HG03025 (cell line): ENCODE results near the gene TOR1AIP1.

Source experiments
- ATAC-seq: cut with Tn5 transposase; IDR thresholded peaks from one replicate; pipeline ENCODE4 v1.9.1; 2021; ENCODE audit warnings: mild to moderate bottlenecking, moderate library complexity; ENCODE audit not compliant: unreplicated experiment, low FRiP score

Gene TOR1AIP1

DNA sequence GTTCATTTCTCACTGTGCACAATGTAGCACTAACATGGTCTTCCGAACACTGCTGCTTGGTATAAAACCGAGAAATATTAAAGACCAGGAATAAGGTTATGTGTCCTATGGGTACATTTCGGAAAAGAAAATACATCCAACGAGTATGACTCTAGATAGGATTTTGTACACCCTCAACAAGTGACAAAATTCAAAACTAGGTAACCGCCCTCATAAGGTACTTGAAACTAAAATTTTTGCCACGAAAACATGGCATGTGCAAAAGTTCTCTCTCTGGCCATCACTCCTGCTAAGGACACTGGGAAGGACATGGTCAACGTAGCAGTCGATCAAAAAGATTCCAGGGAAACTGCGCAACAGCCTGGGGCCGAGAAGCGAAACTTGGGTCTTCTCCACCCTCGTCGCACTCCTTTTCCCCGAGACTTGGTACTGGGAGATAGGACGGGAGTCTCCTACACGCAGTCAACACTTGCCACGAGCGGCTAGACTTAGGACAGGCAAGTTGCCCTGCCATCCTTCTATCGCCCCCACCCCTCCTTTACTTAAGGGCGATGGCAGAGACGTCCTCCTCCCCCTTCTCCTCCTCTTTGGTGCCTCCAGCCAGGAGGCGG is 338 bp upstream of the TOR1AIP1 start:
- no peak for ATAC-seq

DNA sequence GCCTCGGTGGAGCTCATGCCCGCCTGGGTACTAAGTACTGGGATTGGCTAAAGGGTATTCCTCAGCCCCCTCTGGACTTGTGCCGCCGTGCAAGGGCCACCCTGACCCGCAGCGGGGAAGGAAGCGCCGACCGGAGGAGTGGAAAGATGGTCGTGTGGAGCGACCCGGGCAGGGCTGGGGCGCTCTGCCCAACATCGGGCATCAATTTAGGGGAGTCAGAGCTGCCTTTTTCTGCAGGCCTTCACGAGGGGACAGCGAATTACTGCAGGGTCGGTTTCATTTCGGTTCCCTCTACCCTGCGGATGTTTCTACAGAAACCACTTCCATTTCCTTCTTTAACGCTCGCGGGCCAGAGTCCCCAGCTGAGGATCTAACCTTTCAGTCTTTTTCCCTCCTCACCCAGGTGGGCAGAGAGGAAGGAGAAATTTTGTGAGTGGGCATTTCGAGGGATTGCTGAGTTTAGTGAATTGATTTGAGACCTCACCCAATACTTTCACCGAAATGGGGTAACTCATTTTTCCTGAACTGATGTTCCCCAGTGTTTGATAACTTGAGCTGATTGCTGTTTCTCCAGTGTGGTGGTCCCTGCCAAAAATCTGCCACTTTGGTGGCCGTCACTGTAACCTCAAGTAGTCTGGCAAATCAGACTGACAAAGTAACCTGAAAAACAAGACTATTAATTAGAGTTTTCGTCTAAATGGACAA is 1.1 kb downstream of the TOR1AIP1 start:
- ATAC-seq: peak; percentile 11

DNA sequence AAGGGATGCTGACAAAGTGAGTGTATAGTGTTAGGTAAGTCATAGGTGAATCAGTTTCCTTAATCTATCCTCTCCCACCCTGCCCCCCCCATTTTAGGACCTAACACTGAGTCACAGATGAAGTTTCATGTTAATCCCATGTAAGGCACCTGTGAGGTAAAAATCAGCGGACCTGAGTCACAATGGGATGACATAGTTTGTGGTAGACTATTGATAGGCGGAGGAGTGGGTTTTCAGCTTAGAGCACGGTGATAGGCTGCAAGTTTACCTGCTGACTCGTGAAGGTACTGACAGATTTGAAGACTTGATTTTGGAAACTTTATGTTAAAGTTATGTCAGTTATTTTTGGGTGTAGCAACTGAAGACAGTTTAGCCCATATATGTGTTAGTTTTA is 1.7 kb downstream of the TOR1AIP1 start:
- no peak for ATAC-seq

DNA sequence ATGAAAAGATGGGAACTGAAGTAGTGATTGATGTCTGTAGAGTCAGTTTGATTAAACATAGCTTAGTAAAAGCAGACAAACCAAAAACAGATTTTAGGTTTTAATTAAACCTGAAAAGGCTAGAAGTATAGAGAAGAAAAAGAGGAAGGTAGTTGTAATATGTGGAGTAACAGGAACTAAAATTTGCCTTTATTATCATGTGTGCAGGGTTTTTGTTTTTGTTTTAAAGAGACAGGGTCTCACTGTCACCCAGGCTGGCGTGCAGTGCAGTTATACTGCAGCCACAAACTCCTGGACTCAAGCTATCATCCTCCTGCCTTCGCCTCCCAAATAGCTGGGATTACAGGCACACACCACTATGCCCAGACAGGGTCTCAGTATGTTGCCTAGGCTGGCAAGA is 6.0 kb downstream of the TOR1AIP1 start:
- no peak for ATAC-seq

DNA sequence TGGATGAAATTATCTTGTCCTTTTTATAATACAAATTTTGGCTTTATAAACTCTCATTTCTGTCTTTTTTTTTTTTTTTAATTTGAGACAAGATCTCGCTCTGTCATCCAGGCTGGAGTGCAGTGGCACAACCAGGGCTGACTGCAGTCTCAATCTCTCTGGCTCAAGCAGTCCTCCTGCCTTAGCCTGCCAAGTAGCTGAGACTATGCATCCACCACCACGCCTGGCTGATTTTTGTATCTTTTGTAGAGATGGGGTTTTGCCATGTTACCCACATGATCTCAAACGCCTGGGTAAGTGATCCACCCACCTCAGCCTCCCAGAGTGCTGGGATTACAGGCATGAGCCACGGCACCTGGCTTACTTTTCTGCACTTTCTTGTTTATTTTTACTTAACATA is 7.5 kb downstream of the TOR1AIP1 start:
- ATAC-seq: no peak

DNA sequence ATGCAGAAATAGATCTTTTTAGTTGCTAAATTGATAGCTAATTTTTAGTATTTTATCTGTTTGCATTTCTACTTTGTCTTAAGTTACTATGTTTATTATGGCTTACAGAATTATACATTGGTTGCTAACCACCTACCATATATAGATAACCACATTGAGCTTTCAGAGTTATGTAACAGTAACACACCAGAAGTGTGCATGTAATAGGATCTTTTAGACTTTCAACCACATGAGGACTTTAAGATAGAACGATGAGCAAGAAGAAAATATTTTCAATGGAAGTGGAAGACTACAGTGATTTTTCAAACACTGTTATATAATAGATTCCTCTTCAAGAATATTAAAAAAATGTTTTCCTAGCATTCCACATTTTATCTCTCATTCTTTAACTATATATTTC is 28.8 kb downstream of the TOR1AIP1 start:
- no peak for ATAC-seq

DNA sequence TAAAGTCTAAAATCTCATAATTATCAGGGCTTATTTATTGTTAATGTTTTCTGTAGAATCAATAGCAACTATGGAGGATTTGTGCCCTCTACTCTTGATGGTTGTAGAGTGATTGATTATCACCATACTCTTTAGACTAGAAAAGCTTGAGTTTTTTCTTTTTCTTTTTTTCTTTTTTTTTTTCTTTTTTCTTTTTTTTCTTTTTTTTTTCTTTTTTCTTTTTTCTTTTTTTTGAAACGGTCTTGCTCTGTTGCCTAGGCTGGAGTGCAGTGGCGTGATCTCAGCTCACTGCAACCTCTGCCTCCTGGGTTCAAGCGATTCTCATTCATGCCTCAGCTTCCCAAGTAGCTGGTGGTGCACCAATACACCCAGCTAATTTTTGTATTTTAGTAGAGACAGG is 29.7 kb downstream of the TOR1AIP1 start:
- ATAC-seq: no peak

DNA sequence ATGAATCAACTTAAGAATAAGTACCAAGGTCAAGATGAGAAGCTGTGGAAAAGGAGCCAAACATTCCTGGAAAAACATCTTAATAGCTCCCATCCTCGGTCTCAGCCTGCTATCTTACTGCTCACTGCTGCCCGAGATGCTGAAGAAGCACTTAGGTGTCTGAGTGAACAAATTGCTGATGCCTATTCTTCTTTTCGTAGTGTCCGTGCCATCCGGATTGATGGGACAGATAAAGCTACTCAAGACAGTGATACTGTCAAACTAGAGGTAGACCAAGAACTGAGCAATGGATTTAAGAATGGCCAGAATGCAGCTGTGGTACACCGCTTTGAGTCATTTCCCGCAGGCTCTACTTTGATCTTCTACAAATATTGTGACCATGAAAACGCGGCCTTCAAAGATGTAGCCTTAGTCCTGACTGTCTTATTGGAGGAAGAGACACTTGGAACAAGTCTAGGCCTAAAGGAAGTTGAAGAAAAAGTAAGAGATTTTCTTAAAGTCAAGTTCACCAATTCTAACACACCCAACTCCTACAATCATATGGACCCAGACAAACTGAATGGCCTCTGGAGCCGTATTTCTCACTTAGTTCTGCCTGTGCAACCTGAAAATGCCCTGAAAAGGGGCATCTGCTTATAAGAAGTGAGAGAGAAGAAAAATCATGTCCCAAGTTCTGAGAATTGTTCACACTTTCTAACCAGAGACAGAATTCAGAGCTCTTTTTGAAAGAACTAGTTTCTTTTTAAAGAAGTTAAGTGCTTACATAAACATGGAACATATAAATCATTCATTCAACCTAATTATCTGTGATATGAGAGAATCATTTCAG is 35.7 kb downstream of the TOR1AIP1 start:
- no peak for ATAC-seq

DNA sequence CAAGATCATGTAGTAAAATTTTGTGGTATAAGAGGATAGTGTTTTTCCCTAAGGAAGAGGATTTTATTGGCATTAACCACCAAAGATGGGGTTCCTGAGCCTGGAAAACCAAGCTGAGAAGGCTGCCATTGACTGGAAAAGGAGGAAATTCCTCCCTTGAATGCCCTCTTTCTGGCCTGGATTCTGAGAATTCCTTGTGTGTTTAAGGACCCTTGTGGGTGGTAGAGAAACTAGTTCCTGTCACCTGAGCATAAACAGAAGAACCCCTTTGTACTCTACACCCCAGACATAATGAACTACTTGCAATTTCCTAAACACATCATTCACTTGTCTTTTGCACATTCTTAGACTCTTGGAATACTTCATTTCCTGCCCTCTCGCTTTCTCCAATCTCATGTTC is 39.4 kb downstream of the TOR1AIP1 start:
- no peak for ATAC-seq

DNA sequence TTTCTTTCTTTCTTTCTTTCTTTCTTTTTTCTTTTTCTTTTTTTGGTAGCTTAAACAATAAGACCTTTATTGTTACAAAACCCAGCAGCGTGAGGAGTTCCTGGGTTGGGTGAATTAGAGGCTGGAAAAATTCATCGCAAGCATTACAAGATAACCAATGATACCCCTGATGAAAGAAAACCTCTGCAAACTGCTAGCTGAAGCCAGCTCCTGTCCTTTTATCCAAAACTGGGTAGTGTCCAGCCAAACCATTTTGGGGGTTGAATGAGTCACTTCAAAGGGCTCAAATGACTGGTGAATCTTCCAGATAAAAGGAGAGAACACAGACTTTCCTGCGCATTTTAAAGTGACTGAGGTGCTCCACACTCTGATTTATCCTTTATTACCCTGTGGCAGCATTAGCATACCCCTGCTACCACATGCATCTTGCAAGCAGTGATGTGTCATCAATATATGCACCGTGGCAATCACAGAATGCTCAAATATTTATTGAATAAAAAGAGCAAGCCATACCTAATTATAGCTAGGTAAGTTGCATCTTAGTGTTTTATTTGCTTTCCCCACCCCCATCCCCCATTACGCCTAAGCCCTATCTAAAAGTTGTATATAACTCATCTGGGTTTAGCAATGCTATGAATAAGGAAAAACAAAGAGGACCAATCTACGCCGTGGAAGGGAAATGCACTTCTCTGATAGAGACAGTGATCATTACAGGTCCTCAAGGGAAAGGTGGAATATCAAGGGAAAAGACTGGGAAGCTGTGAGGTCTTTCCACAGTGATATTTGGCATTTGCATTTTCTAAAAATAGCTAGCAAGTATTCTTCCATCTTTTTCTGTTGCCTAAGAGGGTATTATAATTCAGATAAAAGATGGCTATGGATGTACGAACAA is 40.1 kb downstream of the TOR1AIP1 start:
- no peak for ATAC-seq

DNA sequence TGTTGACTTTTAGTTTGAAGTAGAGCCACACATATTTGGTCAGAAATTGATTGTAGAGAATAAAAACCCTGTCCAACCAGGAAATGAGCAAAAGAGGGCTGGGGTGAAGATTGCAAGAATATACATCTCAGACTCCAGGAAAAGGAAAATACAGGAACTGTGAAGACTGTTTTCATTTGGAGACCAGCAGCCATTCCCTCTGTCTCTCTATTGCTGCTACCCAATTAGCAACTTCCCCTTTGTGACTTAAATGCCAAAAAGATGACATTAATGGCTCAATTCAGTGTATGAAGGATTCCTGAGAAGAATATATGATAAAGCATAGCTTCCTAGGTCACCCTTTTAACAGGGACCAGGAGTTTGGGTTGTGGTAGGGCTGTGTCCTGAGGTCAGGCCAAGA is 40.9 kb downstream of the TOR1AIP1 start:
- ATAC-seq: no peak

DNA sequence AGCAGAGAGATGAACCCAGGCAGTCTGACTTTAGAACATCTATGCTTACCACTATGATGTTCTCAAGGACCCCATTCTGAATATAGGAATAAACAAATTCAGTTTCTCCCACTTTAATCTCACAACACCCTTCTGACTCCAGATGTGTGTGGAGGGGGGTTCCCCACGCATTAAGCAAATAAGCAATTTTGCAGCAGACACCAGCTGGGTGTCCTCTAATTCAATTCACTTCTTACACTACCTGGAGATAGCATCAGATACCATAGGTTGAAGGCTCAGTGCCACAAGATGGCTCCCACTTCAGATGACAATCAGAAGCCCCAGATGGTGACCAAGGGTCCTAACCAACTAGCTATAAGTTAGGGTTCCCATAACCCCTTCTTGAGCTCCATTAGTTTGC is 42.2 kb downstream of the TOR1AIP1 start:
- ATAC-seq: no peak

DNA sequence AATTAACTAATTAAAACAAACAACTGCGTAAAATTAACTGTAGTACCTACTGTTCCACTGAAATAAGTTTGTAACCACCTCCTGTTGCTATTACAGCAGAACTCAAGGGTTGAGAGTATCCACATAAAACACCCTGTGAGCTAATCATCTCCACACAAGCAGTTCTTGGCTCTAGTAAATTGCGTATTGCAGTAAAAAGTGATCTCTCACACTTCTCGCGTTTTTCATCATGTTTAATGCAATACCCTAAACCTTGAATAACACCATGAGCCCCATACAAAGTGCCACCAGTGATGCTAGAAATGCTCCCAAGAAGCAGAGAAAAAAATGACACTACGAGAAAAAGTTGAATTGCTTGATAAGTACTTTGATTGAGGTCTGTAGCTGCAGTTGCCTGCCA is 43.2 kb downstream of the TOR1AIP1 start:
- ATAC-seq: no peak

DNA sequence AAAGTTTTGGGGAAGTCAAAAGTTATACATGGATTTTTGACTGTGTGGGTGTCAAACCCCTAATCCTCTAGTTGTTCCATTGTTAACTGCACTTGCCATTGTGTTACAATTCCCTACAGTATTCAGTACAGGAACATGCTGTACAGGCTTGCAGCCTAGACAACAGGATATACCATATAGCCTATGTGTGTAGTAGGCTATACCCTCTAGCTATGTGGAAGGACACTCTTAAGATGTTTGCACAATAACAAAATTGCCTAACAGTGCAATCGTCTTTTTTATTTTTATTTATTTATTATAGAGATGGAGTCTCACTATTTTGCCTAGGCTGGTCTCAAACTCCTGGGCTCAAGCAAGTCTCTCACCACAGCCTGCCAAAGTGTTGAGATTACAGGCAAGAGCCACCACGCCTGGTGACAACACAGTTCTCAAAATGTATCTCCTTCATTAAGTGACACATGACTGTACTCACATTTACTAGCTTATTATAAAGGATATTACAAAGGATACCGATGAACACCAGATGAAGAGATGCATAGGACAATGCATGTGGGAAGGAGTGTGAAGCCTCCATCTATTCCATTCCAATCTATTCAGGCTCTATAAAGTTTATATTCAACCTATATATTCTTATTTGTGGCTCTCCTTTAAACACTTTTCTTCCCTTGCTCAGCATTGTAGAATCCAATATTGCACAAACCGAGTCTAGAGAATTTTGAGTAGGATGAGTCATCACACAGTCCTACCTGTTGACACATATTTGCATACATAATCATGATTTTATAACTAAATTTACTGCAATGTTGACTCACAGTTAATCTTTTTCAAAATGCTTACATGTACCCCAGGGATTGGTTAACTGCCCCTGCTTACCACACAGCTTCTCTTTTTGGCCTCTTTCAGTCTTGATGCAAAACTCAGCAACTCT is 44.1 kb downstream of the TOR1AIP1 start:
- ATAC-seq: no peak

DNA sequence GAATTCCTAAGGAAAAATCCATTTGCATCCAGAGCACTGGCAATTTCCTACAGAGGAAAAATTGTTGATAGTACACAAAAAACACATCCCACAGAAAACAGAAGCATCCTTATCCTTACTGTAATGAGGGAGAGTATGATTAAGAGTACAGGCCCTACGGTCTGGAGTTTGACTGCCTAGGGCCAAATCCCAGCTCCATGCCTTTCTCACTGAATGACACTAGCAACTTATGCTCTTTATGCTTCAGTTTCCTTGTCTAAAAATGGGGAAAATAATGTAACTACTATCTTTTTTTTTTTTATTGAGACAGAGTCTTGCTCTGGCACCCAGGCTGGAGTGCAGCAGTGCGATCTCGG is 44.7 kb downstream of the TOR1AIP1 start:
- no peak for ATAC-seq

DNA sequence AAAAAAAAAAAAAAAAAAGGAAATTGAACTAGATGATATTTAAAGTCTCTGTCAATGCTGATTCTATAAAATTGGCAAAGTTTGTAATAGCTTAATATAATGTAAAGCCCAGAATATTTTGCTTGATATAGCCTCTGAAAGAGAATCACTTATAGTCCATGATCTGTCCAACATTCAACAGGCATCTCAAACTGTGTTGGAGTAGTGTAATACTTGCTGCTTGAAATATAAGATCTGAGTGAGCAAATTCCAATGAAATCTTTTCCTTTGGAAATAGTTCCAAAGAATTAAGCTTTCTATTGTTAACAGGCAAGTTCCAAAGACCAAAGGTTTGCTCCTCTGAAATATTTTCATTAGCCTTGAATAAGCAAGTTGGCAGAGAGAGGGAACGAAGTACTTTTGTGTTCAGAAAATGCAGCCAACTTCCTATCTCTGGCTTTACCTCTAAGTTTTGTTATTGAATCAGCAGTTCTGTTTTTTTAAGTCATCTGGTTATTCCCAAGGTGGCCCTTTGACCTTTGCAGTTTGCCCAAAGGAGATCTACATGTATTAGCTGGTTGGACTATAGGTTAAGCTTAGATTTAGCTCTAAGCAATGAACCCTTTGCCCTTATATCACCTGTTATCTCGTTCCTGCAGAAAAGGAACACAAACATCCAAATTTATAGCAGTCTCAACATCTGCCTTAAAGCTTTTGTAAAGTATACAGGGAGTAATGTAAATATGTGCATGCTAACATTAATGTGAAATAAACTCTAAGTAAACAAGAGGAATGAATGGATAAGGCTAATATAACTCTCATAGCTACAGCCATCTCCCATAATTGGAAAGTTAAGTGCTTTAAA is 48.1 kb downstream of the TOR1AIP1 start:
- no peak for ATAC-seq

DNA sequence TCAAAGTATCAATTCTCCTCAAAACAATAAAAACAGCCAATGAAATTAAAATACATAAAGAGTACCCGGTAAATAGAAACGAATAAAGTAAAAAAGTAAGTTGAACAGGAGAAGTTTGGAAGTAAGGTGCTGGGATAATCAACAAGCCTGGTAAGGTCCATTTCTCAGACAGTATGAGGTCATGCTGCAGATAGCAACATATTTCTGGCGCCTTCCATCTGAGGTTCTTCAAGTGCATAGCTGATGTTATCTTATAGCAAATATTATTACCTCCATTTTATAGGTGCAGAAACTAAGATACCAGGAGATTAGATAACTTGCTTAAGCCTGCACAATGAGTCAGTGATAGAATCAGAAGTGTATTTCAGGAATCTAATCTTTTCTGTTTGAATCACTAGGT is 48.8 kb downstream of the TOR1AIP1 start:
- ATAC-seq: no peak

DNA sequence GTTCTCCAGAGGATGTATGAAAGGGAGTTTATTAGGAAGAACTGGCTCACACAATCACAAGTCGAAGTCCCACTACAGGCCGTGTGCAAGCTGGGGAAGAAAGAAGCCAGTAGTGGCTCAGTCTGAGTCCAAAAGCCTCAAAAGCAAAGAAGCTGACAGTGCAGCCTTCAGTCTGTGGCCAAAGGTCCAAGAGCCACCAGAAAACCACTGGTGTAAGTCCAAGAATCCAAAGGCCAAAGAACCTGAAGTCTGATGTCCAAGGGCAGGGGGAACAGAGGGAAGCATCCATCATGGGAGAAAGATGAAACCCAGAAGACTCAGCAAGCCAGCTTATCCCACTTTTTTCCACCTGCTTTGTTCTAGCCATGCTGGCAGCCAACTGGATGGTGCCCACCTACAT is 51.1 kb downstream of the TOR1AIP1 start:
- ATAC-seq: no peak
